HG03354 (cell line): ENCODE data around the gene C2orf76.

ENCODE experiments used
- ATAC-seq: cut with Tn5 transposase; IDR thresholded peaks from one replicate; pipeline ENCODE4 v1.9.1; 2021; ENCODE audit warnings: mild to moderate bottlenecking; ENCODE audit not compliant: unreplicated experiment, poor library complexity, severe bottlenecking

C2orf76 gene

GRCh38 chr2:119253114-119253702, 113.4 kb downstream of the C2orf76 start:
- ATAC-seq = no peak
